ENCODE measurements around the gene GALNT18. TPM values are rescaled to one million over a fixed set of nuclear protein-coding genes. Genes with fewer than 3 reads are reported as not detected.

The GALNT18 gene
- total and polyA plus RNA-seq, 2 donors (not counting 3 experiments of a cell fraction or from before 2014, with no cell fraction given), result 0.17 to 0.18 TPM

DNA sequence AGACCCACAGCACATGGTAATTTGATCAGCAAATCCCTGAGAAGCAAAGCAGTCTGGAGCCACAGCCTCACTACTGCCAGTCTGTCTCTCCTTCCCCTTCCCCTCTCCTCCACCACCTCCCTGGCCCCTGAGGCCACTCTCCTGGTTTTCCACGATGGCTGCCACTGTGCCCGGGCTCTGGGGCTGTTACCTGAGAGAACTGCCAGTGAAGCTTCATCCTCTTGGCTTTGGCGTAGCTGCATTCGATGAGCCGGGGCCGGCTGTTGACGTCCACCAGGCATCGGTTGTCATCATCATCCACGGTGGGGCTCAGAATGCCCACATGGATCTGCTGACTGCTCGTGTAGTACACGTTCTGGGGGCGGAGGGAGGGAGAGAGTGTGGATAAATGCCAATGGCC is 329.0 kb downstream of the GALNT18 start:
- no peak overlapping the region for H3K9ac ChIP-seq (replicated peaks; ENCODE audit: extremely low read depth, insufficient read depth, low read length)
- no peaks in the 10 kb centered on the region for H4K20me1 ChIP-seq (replicated peaks; ENCODE audit: control insufficient read depth, extremely low read depth, insufficient read depth, low read length)
- dilution Hi-C loops (cut with MboI; ENCODE audit: extremely low pct_ligation_motif_present, low sequenced_read_pairs), result no loop called here

More for the DNA sequence above, 329.0 kb downstream of the GALNT18 start:
- no TSS peak for BruUV-seq (replicated peaks)
- H3K27me3 ChIP-seq (ENCODE audit: control insufficient read depth in 2 of 2, insufficient read depth in 2 of 2, low read length in 2 of 2), result no peaks in the 10 kb centered on the region
- no peaks in the 10 kb centered on the region for H3K36me3 ChIP-seq (ENCODE audit: control insufficient read depth in 2 of 2, extremely low read depth in 1 of 2, insufficient read depth in 2 of 2, low read length in 2 of 2)
- H3K79me2 ChIP-seq (ENCODE audit: control insufficient read depth, insufficient read depth, low read length), result no peaks in the 10 kb centered on the region
- intact Hi-C loops (cut with micrococcal nuclease), result no loop called here
- no peak overlapping the region for H3K4me2 ChIP-seq (ENCODE audit: insufficient read depth, low read length)
- no peak overlapping the region for H3K4me3 ChIP-seq (replicated peaks in 1 of 3; ENCODE audit: insufficient read depth in 1 of 3, low read depth in 1 of 3, low read length in 3 of 3)
- no peaks in the 10 kb centered on the region for H3K9me1 ChIP-seq (replicated peaks; ENCODE audit: control insufficient read depth, extremely low read depth, insufficient read depth, low read length)
- FAIRE-seq (no peak), DNase-seq (ENCODE audit: low read depth, low spot score) (no peak)
- no peak overlapping the region for H3K27ac ChIP-seq (ENCODE audit: insufficient read depth, low read depth, low read length)
- ChIA-PET POLR2A (no interaction called here), CTCF (interaction anchor here (1.1 kb wide), 1 partner anchor 34 kb away, joined by 4 read pairs; no protein-coding TSS in a partner anchor)
- H3K9me3 ChIP-seq (replicated peaks; ENCODE audit: control insufficient read depth, insufficient read depth, low read length), result no peaks in the 10 kb centered on the region
- no peaks in the 10 kb centered on the region for H3K4me1 ChIP-seq (ENCODE audit: control insufficient read depth, extremely low read depth, insufficient read depth, low read length)
- no peak overlapping the region for H2AFZ ChIP-seq (ENCODE audit: low read depth, low read length)
- TF ChIP-seq, protein P1, sequence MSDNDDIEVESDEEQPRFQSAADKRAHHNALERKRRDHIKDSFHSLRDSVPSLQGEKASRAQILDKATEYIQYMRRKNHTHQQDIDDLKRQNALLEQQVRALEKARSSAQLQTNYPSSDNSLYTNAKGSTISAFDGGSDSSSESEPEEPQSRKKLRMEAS (IDR thresholded peaks at IDR 0.05; ENCODE audit: insufficient read depth, insufficient read length), result no peak
- TF ChIP-seq JUN (IDR thresholded peaks at IDR 0.05; ENCODE audit: borderline replicate concordance, insufficient read depth, insufficient read length, low read depth) (no peak), POLR2AphosphoS5 (IDR thresholded peaks at IDR 0.05; ENCODE audit: insufficient read depth, low read depth, low read length) (no peak), FOS (IDR thresholded peaks at IDR 0.05; ENCODE audit: borderline replicate concordance, insufficient read depth, low read length) (no peak), CTCF (IDR thresholded peaks at IDR 0.05; ENCODE audit: extremely low read depth in 1 of 2, insufficient read depth in 1 of 2, low read depth in 1 of 2, low read length in 2 of 2) (no peak), MYC (IDR thresholded peaks at IDR 0.05; ENCODE audit: low read depth, low read length) (no peak), POLR2A (IDR thresholded peaks at IDR 0.05; ENCODE audit: low read depth, low read length) (no peak), GATA2 (IDR thresholded peaks at IDR 0.05; ENCODE audit: insufficient read depth, insufficient read length, low read depth, low read length) (no peak), EZH2 (IDR thresholded peaks at IDR 0.05; ENCODE audit: borderline replicate concordance, low read depth, low read length, severe bottlenecking) (no peak)

Measured in endothelial cell of umbilical vein (primary cell).